Ovary (tissue), 9 donors: Measurements from ENCODE around the gene LONRF2. TPM values are rescaled to one million over a fixed set of nuclear protein-coding genes. Genes with fewer than 3 reads are reported as not detected.

ENCODE experiments used
- DNase-seq, 5 donors: peaks; one replicate each; pipeline ENCODE4 v3.0.0-alpha.2; 2019 to 2020
- H3K27ac ChIP-seq, 2 donors: fragments of 200-600 bp; one replicate each; pipeline versions ENCODE4 v1.5.1 to v1.8.0; 2019 to 2022
- H3K27me3 ChIP-seq: fragments of 200-600 bp; one replicate; pipeline ENCODE4 v1.8.0; 2022
- H3K36me3 ChIP-seq: fragments of 200-600 bp; sonication (generic); one replicate; pipeline ENCODE4 v1.5.1; 2019
- H3K4me1 ChIP-seq: one replicate; pipeline ENCODE4 v1.8.1; 2013; ENCODE audit warnings: mild to moderate bottlenecking, moderate library complexity; ENCODE audit not compliant: insufficient read depth
- H3K4me3 ChIP-seq: fragments of 200-600 bp; sonication (generic); one replicate; pipeline ENCODE4 v1.5.1; 2017
- H3K9me3 ChIP-seq, 2 donors: fragments of 200-600 bp in 1 of 2; sonication (generic) in 1 of 2; one replicate each; pipeline versions ENCODE4 v1.5.1 to v1.8.1; 2013 to 2019; ENCODE audit warnings: mild to moderate bottlenecking in 1 of 2, moderate library complexity in 1 of 2
- CTCF ChIP-seq, 3 donors: fragments of 450-650 bp in 2 of 3; fragments of 200-600 bp in 1 of 3; IDR thresholded peaks; one replicate each; pipeline versions ENCODE4 v1.5.1 to v1.8.0; 2016 to 2022; ENCODE audit warnings: antibody characterized with exemption in 3 of 3, mild to moderate bottlenecking in 1 of 3
- EP300 ChIP-seq: sonication (generic); formaldehyde crosslinking; IDR thresholded peaks from one replicate; pipeline ENCODE4 v1.6.1; 2017; ENCODE audit warnings: antibody characterized with exemption
- POLR2A ChIP-seq: fragments of 450-650 bp; IDR thresholded peaks from one replicate; pipeline ENCODE4 v1.6.1; 2017; ENCODE audit warnings: antibody characterized with exemption, mild to moderate bottlenecking, moderate library complexity
- WGBS, 3 donors: extraction: QIAGEN DNeasy Blood & Tissue Kit in 1 of 3; methylation state at CpG; one replicate each; pipeline versions ENCODE4 v1.1.5 to v1.1.7; 2013 to 2017; 5-methylcytosine and 5-hydroxymethylcytosine counted together
- intact Hi-C, 4 donors: fragments of 100-400 bp; cut with DNase I; formaldehyde crosslinking; loops; one replicate each; pipeline versions ENCODE4 v1.11.0 to v1.15.1; 2022 to 2023
- polyA plus RNA-seq, 2 donors: library from polyadenylated mRNA; stranded (reverse); fragments of 200-250 nt in 1 of 2; fragments of 350-450 nt in 1 of 2; fragmentation: Illumina TruSeq in 1 of 2; extraction: RNeasy Lipid Tissue Mini Kit (QIAGEN cat#74804) in 1 of 2; gene quantifications; one replicate each; pipeline ENCODE4 v1.2.3, GENCODE V29; 2013 to 2014
- total RNA-seq, 7 donors: library from RNA; depleted of rRNA in 2 of 7; stranded (reverse); fragments of >200 nt in 2 of 7; fragmentation: NEBNext Ultra II Directional in 3 of 7; extraction: Animal tissue kit (Norgen Biotek cat#: 25700) in 3 of 7; gene quantifications; one replicate each; pipeline versions ENCODE4 v1.1.0 to v1.2.4, GENCODE V29; 2016 to 2023
- donor health status: DM: no; HTN: no; CAD: no; lungs with moderate emphysema.
- donor health status: DM: no; HTN: no; CAD: no.
- donor health status: Bipolar disorder and iron deficiency.
- donor health status: DM: yes; HTN: yes; CAD: no.
- donor health status: DM: no; HTN: no; CAD: no.
- donor health status: DM: yes; HTN: yes; CAD: no.

LONRF2 gene
- total and polyA plus RNA-seq, 9 donors: 4.7 to 133 (median 29.5) TPM

- 77 to 95% (median 81%) methylated on average over 2 of the region's 2 CpGs for WGBS, 3 donors
- Histone ChIP-seq H3K9me3 (no peaks in the 10 kb centered on the region), H3K4me1 (peaks cover 3% of the 10 kb centered on the region), H3K27me3 (no peaks in the 10 kb centered on the region), H3K4me3 (no peak overlapping the region), H3K27ac (no peak overlapping the region), H3K36me3 (no peaks in the 10 kb centered on the region)
- TF ChIP-seq EP300: no peak
- TF ChIP-seq CTCF (IDR thresholded peaks at IDR 0.05): no peak
- TF ChIP-seq POLR2A: no peak
- intact Hi-C loops: loop anchor here in 2 of 4 donors (5.0 to 10.0 kb wide), 3 partner anchors 55 to 717 kb away; partner anchors contain the start of gene LONRF2 (in 1 of the 2)
- no peak for DNase-seq
Measured at GRCh38 chr2:100267751-100268150, 54.5 kb downstream of the LONRF2 start.

GRCh38 chr2:100266126-100266525, 56.2 kb downstream of the LONRF2 start:
- Histone ChIP-seq H3K4me3 (no peak overlapping the region), H3K9me3 (no peaks in the 10 kb centered on the region), H3K36me3 (no peaks in the 10 kb centered on the region), H3K27me3 (no peaks in the 10 kb centered on the region), H3K27ac (no peak overlapping the region), H3K4me1 (no peaks in the 10 kb centered on the region)
- TF ChIP-seq POLR2A (no peak), EP300 (no peak), CTCF (IDR thresholded peaks at IDR 0.05) (no peak)
- no peak for DNase-seq
- intact Hi-C loops: loop anchor here in 2 of 4 donors (5.0 to 10.0 kb wide), 3 partner anchors 56 to 719 kb away; partner anchors contain the start of gene LONRF2 (in 1 of the 2)
- 91 to 96% (median 95%) methylated on average over 7 of the region's 7 CpGs for WGBS, 3 donors

- H3K27me3 ChIP-seq: no peaks in the 10 kb centered on the region
- intact Hi-C loops: loop anchor here in 2 of 4 donors (5.0 to 10.0 kb wide), 3 partner anchors 57 to 720 kb away; partner anchors contain the start of gene LONRF2 (in 1 of the 2)
- no peak overlapping the region for H3K27ac ChIP-seq
- no peaks in the 10 kb centered on the region for H3K9me3 ChIP-seq
- no peak for TF ChIP-seq CTCF (IDR thresholded peaks at IDR 0.05)
- no peak for TF ChIP-seq EP300
- TF ChIP-seq POLR2A: no peak
- H3K4me1 ChIP-seq: no peaks in the 10 kb centered on the region
- no peaks in the 10 kb centered on the region for H3K36me3 ChIP-seq
- WGBS, 3 donors: 85 to 93% (median 89%) methylated on average over 9 of the region's 9 CpGs
- DNase-seq: no peak
- no peak overlapping the region for H3K4me3 ChIP-seq
Measured at GRCh38 chr2:100265226-100265625, 57.1 kb downstream of the LONRF2 start.

- DNase-seq: no peak
- H3K27me3 ChIP-seq: no peaks in the 10 kb centered on the region
- no peak for TF ChIP-seq POLR2A
- TF ChIP-seq CTCF (IDR thresholded peaks at IDR 0.05): no peak
- no peak for TF ChIP-seq EP300
- H3K4me1 ChIP-seq: no peaks in the 10 kb centered on the region
- no peaks in the 10 kb centered on the region for H3K36me3 ChIP-seq
- H3K4me3 ChIP-seq: no peak overlapping the region
- no peaks in the 10 kb centered on the region for H3K9me3 ChIP-seq
- no peak overlapping the region for H3K27ac ChIP-seq
- intact Hi-C loops: loop anchor here (5.0 to 10.0 kb wide), 4 partner anchors 58 to 720 kb away; partner anchors contain the start of gene LONRF2 (in 1 of the 4)
- 92 to 98% (median 97%) methylated on average over 4 of the region's 4 CpGs for WGBS, 3 donors
Measured at GRCh38 chr2:100264651-100265050, 57.6 kb downstream of the LONRF2 start.
